ENCODE measurements around the gene SLC28A1. TPM values are rescaled to one million over a fixed set of nuclear protein-coding genes. Genes with fewer than 3 reads are reported as not detected.

Gene SLC28A1
- total and polyA plus RNA-seq, 2 of the 4 experiments (the other 2 are of a cell fraction) = not detected

DNA sequence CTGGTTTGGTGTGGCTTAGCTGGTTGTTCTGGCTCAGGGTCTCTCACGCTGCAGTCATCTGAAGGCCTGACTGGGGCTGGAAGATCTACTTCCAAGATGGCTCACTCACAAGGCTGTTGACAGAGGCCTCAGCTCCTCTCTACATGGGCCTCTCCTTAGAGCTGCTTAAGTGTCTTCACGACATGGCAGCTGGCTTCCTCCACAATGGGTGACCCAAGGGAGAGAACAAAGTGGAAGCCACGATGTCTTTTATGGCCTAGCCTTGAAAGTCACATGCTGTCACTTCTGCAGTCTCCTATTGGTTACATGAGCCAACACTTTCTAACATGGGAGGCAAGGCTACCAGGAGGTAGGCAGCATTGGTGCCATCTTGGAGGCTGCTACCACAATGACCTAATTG, 83.8 kb downstream of the SLC28A1 start:
- H3K23ac ChIP-seq (ENCODE audit: low read depth, low read length) = no peak overlapping the region

More for the DNA sequence above, 83.8 kb downstream of the SLC28A1 start:
- ATAC-seq (ENCODE audit: low read depth) (no peak), DNase-seq (no peak)
- WGBS, 2 experiments (ENCODE audit: extremely low coverage in 2 of 2, insufficient read length in 1 of 2) = 73% methylated on average over 2 of the region's 3 CpGs; no CpG with 5 or more reads in 1 of the 2 experiments
- no peak for TF ChIP-seq MAFK (IDR thresholded peaks at IDR 0.05; ENCODE audit: low read depth, low read length)
- TF ChIP-seq RCOR1 (IDR thresholded peaks at IDR 0.05; ENCODE audit: insufficient replicate concordance, low read length) = no peak
- TF ChIP-seq POLR2A (IDR thresholded peaks at IDR 0.05; ENCODE audit: low read depth, low read length) = no peak
- TF ChIP-seq CHD1 (IDR thresholded peaks at IDR 0.05; ENCODE audit: low read depth, low read length) = no peak
- no peak for TF ChIP-seq FOS (IDR thresholded peaks at IDR 0.05; ENCODE audit: low read depth, low read length)
- no peak for TF ChIP-seq RAD21 (IDR thresholded peaks at IDR 0.05; ENCODE audit: low read length)
- TF ChIP-seq, protein P1, sequence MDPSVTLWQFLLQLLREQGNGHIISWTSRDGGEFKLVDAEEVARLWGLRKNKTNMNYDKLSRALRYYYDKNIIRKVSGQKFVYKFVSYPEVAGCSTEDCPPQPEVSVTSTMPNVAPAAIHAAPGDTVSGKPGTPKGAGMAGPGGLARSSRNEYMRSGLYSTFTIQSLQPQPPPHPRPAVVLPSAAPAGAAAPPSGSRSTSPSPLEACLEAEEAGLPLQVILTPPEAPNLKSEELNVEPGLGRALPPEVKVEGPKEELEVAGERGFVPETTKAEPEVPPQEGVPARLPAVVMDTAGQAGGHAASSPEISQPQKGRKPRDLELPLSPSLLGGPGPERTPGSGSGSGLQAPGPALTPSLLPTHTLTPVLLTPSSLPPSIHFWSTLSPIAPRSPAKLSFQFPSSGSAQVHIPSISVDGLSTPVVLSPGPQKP (IDR thresholded peaks at IDR 0.05; ENCODE audit: borderline replicate concordance, low read depth, low read length) = no peak
- no peak for TF ChIP-seq MAZ (IDR thresholded peaks at IDR 0.05; ENCODE audit: borderline replicate concordance, low read depth, low read length)
- no peak for TF ChIP-seq CEBPB (IDR thresholded peaks at IDR 0.05; ENCODE audit: low read depth, low read length)
- TF ChIP-seq SMC3 (IDR thresholded peaks at IDR 0.05; ENCODE audit: low read depth, low read length) = no peak
- no peak for TF ChIP-seq MXI1 (IDR thresholded peaks at IDR 0.05; ENCODE audit: borderline replicate concordance, low read depth, low read length)
- no peak for TF ChIP-seq RFX5 (IDR thresholded peaks at IDR 0.05; ENCODE audit: low read depth, low read length)
- TF ChIP-seq BHLHE40 (IDR thresholded peaks at IDR 0.05; ENCODE audit: low read depth, low read length) = no peak
- TF ChIP-seq, protein P2, sequence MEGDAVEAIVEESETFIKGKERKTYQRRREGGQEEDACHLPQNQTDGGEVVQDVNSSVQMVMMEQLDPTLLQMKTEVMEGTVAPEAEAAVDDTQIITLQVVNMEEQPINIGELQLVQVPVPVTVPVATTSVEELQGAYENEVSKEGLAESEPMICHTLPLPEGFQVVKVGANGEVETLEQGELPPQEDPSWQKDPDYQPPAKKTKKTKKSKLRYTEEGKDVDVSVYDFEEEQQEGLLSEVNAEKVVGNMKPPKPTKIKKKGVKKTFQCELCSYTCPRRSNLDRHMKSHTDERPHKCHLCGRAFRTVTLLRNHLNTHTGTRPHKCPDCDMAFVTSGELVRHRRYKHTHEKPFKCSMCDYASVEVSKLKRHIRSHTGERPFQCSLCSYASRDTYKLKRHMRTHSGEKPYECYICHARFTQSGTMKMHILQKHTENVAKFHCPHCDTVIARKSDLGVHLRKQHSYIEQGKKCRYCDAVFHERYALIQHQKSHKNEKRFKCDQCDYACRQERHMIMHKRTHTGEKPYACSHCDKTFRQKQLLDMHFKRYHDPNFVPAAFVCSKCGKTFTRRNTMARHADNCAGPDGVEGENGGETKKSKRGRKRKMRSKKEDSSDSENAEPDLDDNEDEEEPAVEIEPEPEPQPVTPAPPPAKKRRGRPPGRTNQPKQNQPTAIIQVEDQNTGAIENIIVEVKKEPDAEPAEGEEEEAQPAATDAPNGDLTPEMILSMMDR (conservative IDR thresholded peaks at IDR 0.05; ENCODE audit: low read depth, low read length) = no peak
- no peak for TF ChIP-seq NFE2L2 (IDR thresholded peaks at IDR 0.05; ENCODE audit: low read depth, low read length)
- TF ChIP-seq, protein P3, sequence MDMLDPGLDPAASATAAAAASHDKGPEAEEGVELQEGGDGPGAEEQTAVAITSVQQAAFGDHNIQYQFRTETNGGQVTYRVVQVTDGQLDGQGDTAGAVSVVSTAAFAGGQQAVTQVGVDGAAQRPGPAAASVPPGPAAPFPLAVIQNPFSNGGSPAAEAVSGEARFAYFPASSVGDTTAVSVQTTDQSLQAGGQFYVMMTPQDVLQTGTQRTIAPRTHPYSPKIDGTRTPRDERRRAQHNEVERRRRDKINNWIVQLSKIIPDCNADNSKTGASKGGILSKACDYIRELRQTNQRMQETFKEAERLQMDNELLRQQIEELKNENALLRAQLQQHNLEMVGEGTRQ (IDR thresholded peaks at IDR 0.05; ENCODE audit: low read depth, low read length) = no peak
- Histone ChIP-seq H3K79me1 (ENCODE audit: low read depth in 1 of 2, low read length in 2 of 2) (no peaks in the 10 kb centered on the region), H4K5ac (ENCODE audit: low read depth, low read length) (no peak overlapping the region), H3K4ac (ENCODE audit: low read depth, low read length) (no peak overlapping the region), H2BK20ac (ENCODE audit: low read depth, low read length) (peak overlapping the region; percentile 20; the same call in 1 of the 2 replicates), H2AK5ac (ENCODE audit: low read depth, low read length) (0 out of 2 replicates have a peak overlapping the region, but pooled peaks have one; percentile 9), H3K4me1 (ENCODE audit: control insufficient read depth, insufficient read depth, low read length) (no peaks in the 10 kb centered on the region), H2BK5ac (ENCODE audit: low read depth, low read length, poor library complexity, severe bottlenecking) (no peak overlapping the region), H3K36me3 (ENCODE audit: control insufficient read depth, insufficient read depth, low read length) (no peaks in the 10 kb centered on the region), H2AK9ac (replicated peaks; ENCODE audit: low read depth, low read length, poor library complexity) (no peak overlapping the region), H3K27ac (ENCODE audit: insufficient read depth, low read length) (no peak overlapping the region), H2BK120ac (ENCODE audit: low read depth, low read length) (peak overlapping the region; percentile 84; the same call in 1 of the 2 replicates), H3K4me2 (ENCODE audit: low read depth, low read length) (no peak overlapping the region), H2AFZ (replicated peaks; ENCODE audit: low read length, poor library complexity) (no peak overlapping the region), H3K4me3 (ENCODE audit: insufficient read depth, low read depth, low read length) (no peak overlapping the region), H3K9me3 (ENCODE audit: control insufficient read depth, insufficient read depth, low read length) (peaks cover 7% of the 10 kb centered on the region), H4K20me1 (ENCODE audit: insufficient read depth, low read length) (no peaks in the 10 kb centered on the region), H2BK15ac (ENCODE audit: low read depth, low read length) (no peak overlapping the region; the same call in 2 of the 3 replicates), H3K56ac (ENCODE audit: extremely low read depth, insufficient read depth, low read length) (no peak overlapping the region), H3K14ac (replicated peaks; ENCODE audit: low read depth, low read length) (no peak overlapping the region), H3K18ac (ENCODE audit: low read depth, low read length) (no peak overlapping the region), H3K27me3 (ENCODE audit: control insufficient read depth, insufficient read depth, low read length) (0 out of 2 replicates have a peak, but pooled peaks cover 5% of the 10 kb centered on the region), H4K91ac (ENCODE audit: insufficient read depth, low read depth, low read length) (no peak overlapping the region), H3K9ac (ENCODE audit: low read depth, low read length) (no peak overlapping the region), H4K8ac (ENCODE audit: low read depth in 2 of 2, low read length in 2 of 2) (no peak overlapping the region; a peak in 1 of 4 replicates), H3K9me1 (ENCODE audit: insufficient read depth, low read length) (no peaks in the 10 kb centered on the region)
- BruUV-seq (replicated peaks) = no TSS peak
- dilution Hi-C loops (cut with HindIII; ENCODE audit: low sequenced_read_pairs, unreplicated experiment) = no loop called here
- intact Hi-C loops (cut with micrococcal nuclease) = no loop called here
- CTCF ChIA-PET = no interaction called here
- in situ Hi-C loops (cut with MboI; ENCODE audit: low sequenced_read_pairs) = loop anchor here (25.0 kb wide), 1 partner anchor 319 kb away; no protein-coding TSS in a partner anchor
- POLR2A ChIA-PET (ENCODE audit: unreplicated experiment) = interaction anchor here (0.5 kb wide), 1 partner anchor 28 kb away, joined by 9 read pairs; no protein-coding TSS in a partner anchor
